ENCODE results near the gene TM9SF3.

The TM9SF3 gene

DNA sequence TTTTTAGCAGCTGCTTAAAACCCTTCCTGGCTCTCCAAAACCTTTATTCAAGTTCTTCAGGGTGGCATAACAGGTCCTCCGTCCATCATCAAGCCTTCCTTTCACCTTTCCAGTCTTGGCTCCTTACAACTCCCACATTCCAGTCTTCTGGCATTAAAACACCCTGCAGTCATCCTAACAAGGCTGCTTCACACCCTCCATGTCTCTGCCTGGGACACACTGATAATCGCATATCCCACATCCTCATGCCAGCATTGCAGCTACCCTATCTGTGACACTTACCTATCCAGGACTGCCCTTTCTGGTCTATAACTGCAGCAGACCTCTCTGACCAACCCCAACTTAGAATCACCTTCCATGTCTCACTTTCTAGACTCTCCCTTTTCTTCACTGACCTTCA lies 70.5 kb downstream of the TM9SF3 start:
- H3K4ac ChIP-seq (ENCODE audit: low read depth, low read length), result no peak overlapping the region
- H3K4me2 ChIP-seq (ENCODE audit: low read length), result no peak overlapping the region
- H3K4me3 ChIP-seq (ENCODE audit: low read depth, low read length), result no peak overlapping the region
- H2AK5ac ChIP-seq (ENCODE audit: low read length), result no peak overlapping the region
- H3K18ac ChIP-seq (ENCODE audit: low read length), result no peak overlapping the region
- peaks cover 2% of the 10 kb centered on the region for H3K9me3 ChIP-seq (ENCODE audit: insufficient read depth, low read depth, low read length)
- no peak overlapping the region for H2BK12ac ChIP-seq (ENCODE audit: low read length)
- H3K14ac ChIP-seq (ENCODE audit: low read length), result no peak overlapping the region
- no peak for DNase-seq
- WGBS (ENCODE audit: extremely low coverage, insufficient coverage, insufficient read length), result no CpG with 5 or more reads among the region's 2 CpGs
- no peak overlapping the region for H3K27ac ChIP-seq (ENCODE audit: low read depth, low read length)
- no peak overlapping the region for H2BK5ac ChIP-seq (ENCODE audit: low read depth, low read length, poor library complexity)
- H2BK120ac ChIP-seq (ENCODE audit: insufficient read depth, low read length, poor library complexity), result no peak overlapping the region
- peak overlapping the region; percentile 9 for H3K23ac ChIP-seq (ENCODE audit: low read length)
- H3K9ac ChIP-seq (ENCODE audit: low read length), result no peak overlapping the region
- no peak overlapping the region for H4K12ac ChIP-seq (ENCODE audit: low read depth, low read length)
- no peak overlapping the region for H2AFZ ChIP-seq (ENCODE audit: insufficient read depth, low read length, poor library complexity)
- peaks cover 21% of the 10 kb centered on the region for H3K27me3 ChIP-seq (ENCODE audit: insufficient read depth, low read length)
- H4K91ac ChIP-seq (ENCODE audit: low read depth, low read length), result no peak overlapping the region
- no peaks in the 10 kb centered on the region for H3K79me2 ChIP-seq (ENCODE audit: control insufficient read depth, insufficient read depth, low read length, poor library complexity)
- no peaks in the 10 kb centered on the region for H3K79me1 ChIP-seq (ENCODE audit: low read length)
- no peak overlapping the region for H4K8ac ChIP-seq (ENCODE audit: low read depth, low read length)
- H3K36me3 ChIP-seq (ENCODE audit: control insufficient read depth in 1 of 2, insufficient read depth in 2 of 2, low read length in 2 of 2), result no peaks in the 10 kb centered on the region
- H3K4me1 ChIP-seq (ENCODE audit: control insufficient read depth in 1 of 2, insufficient read depth in 2 of 2, low read length in 2 of 2), result peaks cover 14% of the 10 kb centered on the region in 2 experiments

DNA sequence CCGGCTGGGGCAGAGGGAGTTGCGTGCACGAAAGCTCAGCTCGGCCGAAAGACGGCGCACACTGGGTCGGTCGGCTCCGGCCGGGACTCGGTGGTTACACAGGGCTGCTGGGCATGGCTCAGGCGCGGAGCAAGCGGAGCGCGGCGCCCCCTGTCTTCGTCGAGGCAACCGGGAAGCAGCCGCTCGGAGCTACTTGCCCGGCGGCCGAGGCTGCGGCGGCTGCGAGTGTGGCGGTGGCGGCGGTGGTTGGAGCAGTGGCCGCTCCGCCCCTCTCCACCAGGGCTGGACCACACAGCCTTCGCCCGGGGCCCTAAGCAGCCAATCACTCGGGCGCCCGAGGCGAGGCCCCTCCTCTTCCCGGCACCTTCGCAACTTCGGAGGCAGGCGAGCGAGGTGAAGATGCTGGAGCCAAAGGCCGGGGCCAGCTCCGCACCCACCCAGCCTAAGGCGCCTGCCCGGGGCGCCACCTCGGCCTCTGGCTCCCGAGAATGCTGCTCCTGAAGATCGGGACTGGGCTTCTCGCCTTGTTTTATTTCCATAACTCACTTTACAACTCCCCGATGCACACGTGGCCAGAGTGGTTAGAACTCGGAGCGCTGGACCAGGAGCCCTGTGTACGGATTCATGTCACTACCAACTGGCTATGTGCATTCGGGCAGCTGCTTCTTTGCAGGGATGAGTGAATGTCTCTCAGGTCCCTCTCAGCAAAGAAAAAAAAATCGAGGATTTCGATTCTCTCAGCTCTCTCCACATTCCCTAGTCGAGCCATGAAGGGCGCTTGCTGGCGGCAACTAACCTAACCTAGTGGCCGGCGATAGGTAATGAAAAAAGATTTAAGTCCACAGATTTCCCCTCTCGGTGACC lies 72.9 kb downstream of the TM9SF3 start, which contains the start of gene TLL2:
TSS of gene TLL2 (minus strand) at position 229 of the 864 bp plus-strand sequence. CDS start 241 bp downstream, outside the sequence.
- no peak within 1 kb of the TSS for H4K91ac ChIP-seq (ENCODE audit: low read depth, low read length)
- WGBS (ENCODE audit: extremely low coverage, insufficient coverage, insufficient read length), result no CpG with 5 or more reads among the region's 68 CpGs
- no peaks in the 10 kb centered on the region for H3K79me2 ChIP-seq (ENCODE audit: control insufficient read depth, insufficient read depth, low read length, poor library complexity)

DNA sequence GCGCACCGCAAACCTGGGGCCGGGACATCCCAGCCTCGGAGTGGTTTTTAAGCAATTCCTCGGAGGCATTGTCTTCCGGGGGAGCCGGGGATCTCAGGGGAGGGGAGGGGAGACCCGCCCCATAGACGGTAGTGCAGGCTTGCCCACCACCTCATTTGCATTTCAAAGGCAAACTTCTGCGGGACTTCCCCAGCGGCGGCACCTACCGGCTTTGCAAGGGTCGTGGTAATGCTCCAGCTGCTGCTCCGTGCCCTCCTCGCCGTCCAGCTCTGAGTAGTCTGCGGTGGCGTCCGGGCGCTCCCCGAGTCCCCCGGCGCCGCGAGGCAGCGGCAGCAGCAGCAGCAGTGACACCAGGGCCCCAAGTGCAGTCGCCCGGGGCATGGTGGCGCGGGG lies 73.5 kb downstream of the TM9SF3 start:
- Histone ChIP-seq H2BK12ac (ENCODE audit: low read length) (no peak overlapping the region), H4K91ac (ENCODE audit: low read depth, low read length) (no peak overlapping the region), H2BK5ac (ENCODE audit: low read depth, low read length, poor library complexity) (no peak overlapping the region), H4K8ac (ENCODE audit: low read depth, low read length) (no peak overlapping the region), H3K14ac (ENCODE audit: low read length) (peak overlapping the region; percentile 13), H2AFZ (ENCODE audit: insufficient read depth, low read length, poor library complexity) (peak overlapping the region; percentile 50), H3K9ac (ENCODE audit: low read length) (no peak overlapping the region), H3K27me3 (ENCODE audit: insufficient read depth, low read length) (peaks cover 21% of the 10 kb centered on the region), H3K18ac (ENCODE audit: low read length) (no peak overlapping the region), H3K36me3 (ENCODE audit: control insufficient read depth in 1 of 2, insufficient read depth in 2 of 2, low read length in 2 of 2) (no peaks in the 10 kb centered on the region), H3K79me2 (ENCODE audit: control insufficient read depth, insufficient read depth, low read length, poor library complexity) (no peaks in the 10 kb centered on the region), H2AK5ac (ENCODE audit: low read length) (no peak overlapping the region), H3K27ac (ENCODE audit: low read depth, low read length) (no peak overlapping the region), H3K4me3 (ENCODE audit: low read depth, low read length) (peak overlapping the region; percentile 11), H3K79me1 (ENCODE audit: low read length) (no peaks in the 10 kb centered on the region), H3K9me3 (ENCODE audit: insufficient read depth, low read depth, low read length) (peaks cover 2% of the 10 kb centered on the region), H3K23ac (ENCODE audit: low read length) (no peak overlapping the region), H2BK120ac (ENCODE audit: insufficient read depth, low read length, poor library complexity) (no peak overlapping the region), H4K12ac (ENCODE audit: low read depth, low read length) (no peak overlapping the region), H3K4me2 (ENCODE audit: low read length) (peak overlapping the region; percentile 99), H3K4ac (ENCODE audit: low read depth, low read length) (no peak overlapping the region), H3K4me1 (ENCODE audit: control insufficient read depth in 1 of 2, insufficient read depth in 2 of 2, low read length in 2 of 2) (peaks cover 14% of the 10 kb centered on the region in 2 experiments)
- no CpG with 5 or more reads among the region's 31 CpGs for WGBS (ENCODE audit: extremely low coverage, insufficient coverage, insufficient read length)
- DNase-seq, result no peak

More for the DNA sequence above, 72.9 kb downstream of the TM9SF3 start, which contains the start of gene TLL2:
- Histone ChIP-seq H3K27ac (ENCODE audit: low read depth, low read length) (no peak within 1 kb of the TSS), H3K4me2 (ENCODE audit: low read length) (peak within 1 kb of the TSS; percentile 99), H3K9ac (ENCODE audit: low read length) (no peak within 1 kb of the TSS), H3K4ac (ENCODE audit: low read depth, low read length) (no peak within 1 kb of the TSS), H3K27me3 (ENCODE audit: insufficient read depth, low read length) (peaks cover 21% of the 10 kb centered on the region), H2AK5ac (ENCODE audit: low read length) (no peak within 1 kb of the TSS), H3K14ac (ENCODE audit: low read length) (peak within 1 kb of the TSS; percentile 13), H2BK120ac (ENCODE audit: insufficient read depth, low read length, poor library complexity) (no peak within 1 kb of the TSS), H2AFZ (ENCODE audit: insufficient read depth, low read length, poor library complexity) (peak within 1 kb of the TSS; percentile 50), H3K36me3 (ENCODE audit: control insufficient read depth in 1 of 2, insufficient read depth in 2 of 2, low read length in 2 of 2) (no peaks in the 10 kb centered on the region), H3K9me3 (ENCODE audit: insufficient read depth, low read depth, low read length) (peaks cover 2% of the 10 kb centered on the region), H3K4me3 (ENCODE audit: low read depth, low read length) (peak within 1 kb of the TSS; percentile 11), H2BK5ac (ENCODE audit: low read depth, low read length, poor library complexity) (no peak within 1 kb of the TSS), H3K4me1 (ENCODE audit: control insufficient read depth in 1 of 2, insufficient read depth in 2 of 2, low read length in 2 of 2) (peaks cover 14% of the 10 kb centered on the region in 2 experiments), H2BK12ac (ENCODE audit: low read length) (no peak within 1 kb of the TSS), H3K79me1 (ENCODE audit: low read length) (no peaks in the 10 kb centered on the region), H3K23ac (ENCODE audit: low read length) (no peak within 1 kb of the TSS), H4K8ac (ENCODE audit: low read depth, low read length) (no peak within 1 kb of the TSS), H3K18ac (ENCODE audit: low read length) (no peak within 1 kb of the TSS), H4K12ac (ENCODE audit: low read depth, low read length) (no peak within 1 kb of the TSS)
- peak; percentile 94 for DNase-seq

DNA sequence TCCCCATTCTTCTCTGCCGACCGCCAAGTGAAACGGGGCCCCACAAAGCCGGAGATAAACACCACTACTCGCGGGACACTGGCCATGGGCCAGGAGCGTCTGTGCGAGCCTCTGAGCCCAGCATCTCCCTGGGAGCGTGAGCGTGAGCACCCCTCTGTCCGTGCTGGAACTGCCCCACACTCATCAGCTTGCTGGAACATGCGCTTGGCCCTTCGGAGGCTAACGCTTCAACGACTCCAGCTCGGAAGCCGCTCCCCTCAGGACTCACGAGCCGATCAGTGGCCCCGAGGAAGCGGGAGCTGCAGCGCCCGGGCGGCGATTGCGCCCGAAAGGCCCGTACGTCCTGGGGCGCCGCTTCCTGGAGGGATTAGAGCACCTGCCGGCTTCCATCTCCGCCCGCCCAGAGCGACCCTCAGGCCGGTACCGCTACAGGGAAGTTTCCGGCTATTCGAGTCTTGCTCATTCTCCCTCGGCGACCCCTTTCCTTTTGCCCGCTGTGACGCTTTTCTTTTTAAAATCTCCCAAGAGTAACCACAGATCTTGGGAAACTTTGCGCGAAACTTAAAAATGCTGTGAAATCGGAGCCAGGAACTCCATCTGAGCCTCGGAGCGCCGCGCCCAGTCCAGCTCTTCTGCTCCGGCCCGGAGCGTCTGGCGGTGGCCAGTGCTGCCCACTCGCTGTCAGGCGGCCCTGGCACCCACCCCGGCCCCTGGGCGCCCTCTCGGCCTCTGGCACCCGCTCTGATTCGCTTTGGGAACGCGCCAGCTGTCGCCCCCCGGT lies 74.1 kb downstream of the TM9SF3 start:
- Histone ChIP-seq H3K4me1 (ENCODE audit: control insufficient read depth in 1 of 2, insufficient read depth in 2 of 2, low read length in 2 of 2) (peaks cover 14% of the 10 kb centered on the region in 2 experiments), H4K12ac (ENCODE audit: low read depth, low read length) (no peak overlapping the region), H2AK5ac (ENCODE audit: low read length) (no peak overlapping the region), H3K18ac (ENCODE audit: low read length) (no peak overlapping the region), H3K9me3 (ENCODE audit: insufficient read depth, low read depth, low read length) (peaks cover 2% of the 10 kb centered on the region), H3K4ac (ENCODE audit: low read depth, low read length) (no peak overlapping the region), H3K14ac (ENCODE audit: low read length) (no peak overlapping the region), H3K27ac (ENCODE audit: low read depth, low read length) (no peak overlapping the region), H2BK120ac (ENCODE audit: insufficient read depth, low read length, poor library complexity) (no peak overlapping the region), H4K8ac (ENCODE audit: low read depth, low read length) (no peak overlapping the region), H3K4me2 (ENCODE audit: low read length) (peak overlapping the region; percentile 99), H3K4me3 (ENCODE audit: low read depth, low read length) (peak overlapping the region; percentile 25), H2BK5ac (ENCODE audit: low read depth, low read length, poor library complexity) (no peak overlapping the region), H3K9ac (ENCODE audit: low read length) (no peak overlapping the region), H2AFZ (ENCODE audit: insufficient read depth, low read length, poor library complexity) (no peak overlapping the region), H3K36me3 (ENCODE audit: control insufficient read depth in 1 of 2, insufficient read depth in 2 of 2, low read length in 2 of 2) (no peaks in the 10 kb centered on the region), H4K91ac (ENCODE audit: low read depth, low read length) (no peak overlapping the region), H3K27me3 (ENCODE audit: insufficient read depth, low read length) (peaks cover 21% of the 10 kb centered on the region), H3K79me2 (ENCODE audit: control insufficient read depth, insufficient read depth, low read length, poor library complexity) (no peaks in the 10 kb centered on the region), H3K79me1 (ENCODE audit: low read length) (no peaks in the 10 kb centered on the region), H3K23ac (ENCODE audit: low read length) (no peak overlapping the region), H2BK12ac (ENCODE audit: low read length) (no peak overlapping the region)
- WGBS (ENCODE audit: extremely low coverage, insufficient coverage, insufficient read length), result no CpG with 5 or more reads among the region's 65 CpGs
- DNase-seq, result peak; percentile 7 to 38
